Measurements from ENCODE around the gene BMP7. TPM values are rescaled to one million over a fixed set of nuclear protein-coding genes. Genes with fewer than 3 reads are reported as not detected.

The BMP7 gene
- total and polyA plus RNA-seq, 2 of the 8 experiments (the other 6 are each of a cell fraction or from before 2014, with no cell fraction given), result 9.2 to 14.7 TPM

GRCh38 chr20:57278457-57278856 lies 12.0 kb upstream of the BMP7 start:
- Histone ChIP-seq H3K79me2 (ENCODE audit: control insufficient read depth in 1 of 2, insufficient read depth in 2 of 2, low read length in 2 of 2) (no peaks in the 10 kb centered on the region), H2BK12ac (ENCODE audit: low read depth, low read length) (no peak overlapping the region), H3K4me1 (replicated peaks in 1 of 4; ENCODE audit: control insufficient read depth in 3 of 4, insufficient read depth in 4 of 4, low read length in 3 of 4) (no peaks in the 10 kb centered on the region), H3K23ac (ENCODE audit: insufficient read length) (no peak overlapping the region), H3K56ac (replicated peaks; ENCODE audit: insufficient read length, low read depth, low read length) (no peak overlapping the region), H3K4ac (replicated peaks; ENCODE audit: insufficient read length, low read depth, low read length) (no peak overlapping the region), H3K14ac (ENCODE audit: insufficient read length) (no peak overlapping the region), H3K79me1 (ENCODE audit: low read depth, low read length) (no peaks in the 10 kb centered on the region), H3K27me3 (replicated peaks in 1 of 4; ENCODE audit: control insufficient read depth in 3 of 4, extremely low read depth in 1 of 4, insufficient read depth in 3 of 4, low read length in 3 of 4) (0 out of 7 replicates have a peak, but pooled peaks cover 0 to 2% (median 0%) of the 10 kb centered on the region in 4 experiments), H2BK120ac (replicated peaks; ENCODE audit: low read depth, low read length) (no peak overlapping the region), H2BK15ac (ENCODE audit: low read length) (no peak overlapping the region), H2AK5ac (ENCODE audit: low read depth, low read length) (no peak overlapping the region), H3K27ac (ENCODE audit: low read depth, low read length) (no peak overlapping the region), H4K8ac (ENCODE audit: extremely low read depth, insufficient read depth, low read length) (no peak overlapping the region), H3K18ac (ENCODE audit: extremely low read depth, low read length) (no peak overlapping the region), H2AFZ (ENCODE audit: low read length) (no peak overlapping the region), H3K9ac (replicated peaks in 1 of 4; ENCODE audit: extremely low read depth in 1 of 4, low read depth in 3 of 4, low read length in 3 of 4) (no peak overlapping the region), H3K36me3 (ENCODE audit: control insufficient read depth in 2 of 4, insufficient read depth in 4 of 4, low read length in 3 of 4) (no peaks in the 10 kb centered on the region), H4K20me1 (replicated peaks in 1 of 2; ENCODE audit: control insufficient read depth in 1 of 2, insufficient read depth in 2 of 2, low read length in 2 of 2) (no peaks in the 10 kb centered on the region), H4K91ac (replicated peaks; ENCODE audit: insufficient read length, low read length) (no peak overlapping the region), H3K23me2 (ENCODE audit: low read depth, low read length) (no peaks in the 10 kb centered on the region), H3K4me2 (ENCODE audit: insufficient read depth in 1 of 2, low read depth in 2 of 2, low read length in 2 of 2) (no peak overlapping the region), H3K4me3 (ENCODE audit: extremely low read depth in 1 of 4, insufficient read depth in 2 of 4, low read depth in 3 of 4, low read length in 4 of 4) (no peak overlapping the region), H3K9me3 (ENCODE audit: insufficient read depth in 2 of 2, low read depth in 1 of 2, low read length in 1 of 2) (no peaks in the 10 kb centered on the region), H2BK20ac (ENCODE audit: low read length) (no peak overlapping the region), H2BK5ac (ENCODE audit: low read depth, low read length) (no peak overlapping the region), H4K5ac (ENCODE audit: insufficient read length, low read depth, low read length) (no peak overlapping the region)
- WGBS, 2 experiments (ENCODE audit: extremely low coverage in 1 of 2, insufficient coverage in 1 of 2, insufficient read length in 1 of 2, insufficient replicate concordance in 2 of 2, low coverage in 1 of 2, low lambda C conversion rate in 2 of 2, missing lambda C conversion rate in 1 of 2), result 84% methylated on average over 9 of the region's 9 CpGs; no CpG with 5 or more reads in 1 of the 2 experiments
- TF ChIP-seq ASH2L (IDR thresholded peaks at IDR 0.05; ENCODE audit: low read length), result no peak
- no peak for TF ChIP-seq RNF2 (IDR thresholded peaks at IDR 0.05; ENCODE audit: borderline replicate concordance, low read depth, low read length, missing control alignments, poor library complexity, severe bottlenecking)
- no peak for TF ChIP-seq RAD21 (IDR thresholded peaks at IDR 0.05 in 1 of 2, conservative IDR thresholded peaks at IDR 0.05 in 1 of 2; ENCODE audit: low read depth in 2 of 2, low read length in 2 of 2)
- TF ChIP-seq BRCA1 (IDR thresholded peaks at IDR 0.05; ENCODE audit: low read depth, low read length), result no peak
- CTCF ChIA-PET (ENCODE audit: partially characterized antibody), result interaction anchor here (0.8 to 1.4 kb wide), 2 partner anchors 9 to 54 kb away, joined by 3 read pairs; no protein-coding TSS in a partner anchor
- FAIRE-seq (no peak), DNase-seq (ENCODE audit: low read depth in 1 of 2, low spot score in 2 of 2) (no peak)
- POLR2A ChIA-PET (ENCODE audit: partially characterized antibody), result interaction anchor here (1.3 kb wide), 1 partner anchor 15 kb away, joined by 4 read pairs; no protein-coding TSS in a partner anchor

Data from H1 (cell line).